HepG2 (cell line): Measurements from ENCODE around the gene CCR8. TPM values are rescaled to one million over a fixed set of nuclear protein-coding genes. Genes with fewer than 3 reads are reported as not detected.

Experiments
- ATAC-seq: fragments of 200-7000 bp; cut with Tn5 transposase; 3 replicates; pipeline ENCODE4 v1.9.1; 2020; ENCODE audit warnings: mild to moderate bottlenecking, moderate library complexity
- BruUV-seq: library from RNA; stranded (reverse); fragments of 400-500 nt; replicated peaks from 2 replicates; lab custom pipeline; 2021; lab: Mats Ljungman, UMichigan
- CTCF ChIA-PET: fragments of 300-600 bp; formaldehyde crosslinking; extraction: SDS; loops from one replicate; lab custom pipeline; 2021; ENCODE audit warnings: low total read pairs, inconsistent platforms, low intra/inter-chr PET ratio; lab: Yijun Ruan, JAX
- POLR2A ChIA-PET: fragments of 350-600 bp; sonication (Branson Sonifier 250); formaldehyde crosslinking; loops from one replicate; lab custom pipeline; 2020; ENCODE audit warnings: antibody characterized with exemption, inconsistent platforms; lab: Yijun Ruan, JAX
- DNase-seq: peaks from one replicate; pipeline ENCODE4 v3.0.0-alpha.2; 2015; ENCODE audit warnings: low spot score
- FAIRE-seq: peaks from 3 replicates; lab custom pipeline; 2011; peaks lifted over from hg19 to GRCh38; lab: Jason Lieb, UNC
- H2AFZ ChIP-seq: one replicate; pipeline ENCODE4 v1.6.1; 2011; ENCODE audit warnings: low read length, inconsistent platforms
- H3K27ac ChIP-seq: fragments of 300-600 bp; 3 replicates; pipeline ENCODE4 v1.8.0; 2011; ENCODE audit warnings: mixed run types, mild to moderate bottlenecking, mixed read lengths, low read length, inconsistent platforms; ENCODE audit not compliant: insufficient read depth; ENCODE audit errors: extremely low read length
- H3K27me3 ChIP-seq, 2 experiments: fragments of 200-600 bp in 1 of 2; 2 replicates in 1 of 2; 3 replicates in 1 of 2; pipeline versions ENCODE4 v1.6.0 to v1.8.0; 2011; ENCODE audit warnings: low read length in 2 of 2, mild to moderate bottlenecking in 2 of 2, moderate library complexity in 2 of 2, inconsistent platforms in 1 of 2; ENCODE audit not compliant: insufficient read depth in 2 of 2, control insufficient read depth in 1 of 2
- H3K36me3 ChIP-seq, 2 experiments: fragments of 200-600 bp in 1 of 2; replicated peaks in 1 of 2; 2 replicates in 1 of 2; 3 replicates in 1 of 2; pipeline versions ENCODE4 v1.5.1 to v1.8.0; 2011; ENCODE audit warnings: low read length in 2 of 2, inconsistent platforms in 1 of 2; ENCODE audit not compliant: insufficient read depth in 2 of 2, control insufficient read depth in 1 of 2
- H3K4me1 ChIP-seq: 2 replicates; pipeline ENCODE4 v1.5.1; 2012; ENCODE audit warnings: low read length, inconsistent platforms; ENCODE audit not compliant: insufficient read depth
- H3K4me2 ChIP-seq: 2 replicates; pipeline ENCODE4 v1.6.0; 2011; ENCODE audit warnings: low read depth, low read length, inconsistent platforms
- H3K4me3 ChIP-seq, 3 experiments: fragments of 200-600 bp in 1 of 3; sonication (generic), shearing (Covaris generic) in 1 of 3; replicated peaks in 1 of 3; 2 replicates each; pipeline ENCODE4 v1.5.1; 2011 to 2016; ENCODE audit warnings: low read length in 3 of 3, inconsistent platforms in 2 of 3, low read depth in 2 of 3, mild to moderate bottlenecking in 2 of 3, control low read depth in 1 of 3, mixed read lengths in 1 of 3; ENCODE audit not compliant: insufficient read depth in 1 of 3
- H3K79me2 ChIP-seq: one replicate; pipeline ENCODE4 v1.6.1; 2011; ENCODE audit warnings: low read length, inconsistent platforms; ENCODE audit not compliant: insufficient read depth
- H3K9ac ChIP-seq: 2 replicates; pipeline ENCODE4 v1.6.0; 2011; ENCODE audit warnings: mild to moderate bottlenecking, low read depth, low read length, inconsistent platforms; ENCODE audit not compliant: insufficient read depth
- H3K9me3 ChIP-seq: 2 replicates; pipeline ENCODE4 v1.5.1; 2012; ENCODE audit warnings: mild to moderate bottlenecking, low read length
- H4K20me1 ChIP-seq: 2 replicates; pipeline ENCODE4 v1.6.0; 2011; ENCODE audit warnings: inconsistent platforms, mild to moderate bottlenecking, low read length, moderate library complexity; ENCODE audit not compliant: insufficient read depth
- ADNP ChIP-seq: sonication (generic); formaldehyde crosslinking; IDR thresholded peaks from 2 replicates; pipeline ENCODE4 v1.4.0; 2020; ENCODE audit warnings: missing genetic modification reagents
- CAMTA2 ChIP-seq: sonication (generic); formaldehyde crosslinking; IDR thresholded peaks from 2 replicates; pipeline ENCODE4 v1.4.0; 2020; ENCODE audit warnings: mild to moderate bottlenecking, missing genetic modification reagents, borderline replicate concordance
- ELF3 ChIP-seq: IDR thresholded peaks from 2 replicates; pipeline ENCODE4 v1.6.1; 2016; ENCODE audit warnings: missing genetic modification reagents, missing compliant biosample characterization
- FOXA1 ChIP-seq, 2 experiments: fragments of 450-650 bp in 1 of 2; sonication (generic) in 1 of 2; formaldehyde crosslinking in 1 of 2; IDR thresholded peaks; 2 replicates each; pipeline versions ENCODE4 v1.4.0 to v1.6.1; 2016 to 2020; ENCODE audit warnings: missing genetic modification reagents in 1 of 2
- FOXP1 ChIP-seq, 2 experiments: fragments of 450-650 bp in 1 of 2; IDR thresholded peaks; 2 replicates each; pipeline ENCODE4 v1.6.1; 2017 to 2018; ENCODE audit warnings: antibody characterized with exemption in 1 of 2
- KAT2B ChIP-seq: fragments of 150-350 bp; IDR thresholded peaks from 2 replicates; pipeline ENCODE4 v1.6.1; 2014; ENCODE audit warnings: low read depth, low read length, borderline replicate concordance
- MAF1 ChIP-seq: sonication (generic); formaldehyde crosslinking; IDR thresholded peaks from 2 replicates; pipeline ENCODE4 v1.5.0; 2020; ENCODE audit warnings: missing genetic modification reagents, borderline replicate concordance
- MTA1 ChIP-seq: sonication (generic); formaldehyde crosslinking; IDR thresholded peaks from 2 replicates; pipeline ENCODE4 v1.4.0; 2020; ENCODE audit warnings: missing genetic modification reagents, mild to moderate bottlenecking, borderline replicate concordance
- MTF2 ChIP-seq: sonication (generic); formaldehyde crosslinking; IDR thresholded peaks from 2 replicates; pipeline ENCODE4 v1.5.0; 2020; ENCODE audit warnings: missing genetic modification reagents, borderline replicate concordance
- NFIC ChIP-seq: IDR thresholded peaks from 2 replicates; pipeline ENCODE4 v1.6.1; 2012; ENCODE audit warnings: mild to moderate bottlenecking, low read length, inconsistent platforms
- NR2F6 ChIP-seq, 2 experiments: IDR thresholded peaks; 2 replicates each; pipeline ENCODE4 v1.6.1; 2016; ENCODE audit warnings: antibody characterized with exemption in 1 of 2, mild to moderate bottlenecking in 1 of 2
- POLR2G ChIP-seq: fragments of 200-400 bp; formaldehyde crosslinking; IDR thresholded peaks from 2 replicates; pipeline ENCODE4 v1.6.1; 2018; ENCODE audit warnings: mild to moderate bottlenecking, low read depth, low read length, moderate library complexity
- SALL1 ChIP-seq: sonication (generic); formaldehyde crosslinking; IDR thresholded peaks from 2 replicates; pipeline ENCODE4 v1.8.0; 2022; ENCODE audit warnings: mild to moderate bottlenecking, missing genetic modification reagents
- SCMH1 ChIP-seq: sonication (generic); formaldehyde crosslinking; IDR thresholded peaks from 2 replicates; pipeline ENCODE4 v1.9.0; 2021; ENCODE audit warnings: missing genetic modification reagents, mild to moderate bottlenecking, borderline replicate concordance
- SNAPC2 ChIP-seq: sonication (generic); formaldehyde crosslinking; IDR thresholded peaks from 2 replicates; pipeline ENCODE4 v1.8.1; 2022; ENCODE audit warnings: mild to moderate bottlenecking, missing genetic modification reagents
- TEAD3 ChIP-seq: optimal IDR thresholded peaks from 2 replicates; pipeline ENCODE3; 2016; ENCODE audit warnings: borderline replicate concordance
- ZMYM3 ChIP-seq: sonication (generic); formaldehyde crosslinking; IDR thresholded peaks from 2 replicates; pipeline ENCODE4 v1.5.1; 2020; ENCODE audit warnings: mild to moderate bottlenecking, missing genetic modification reagents
- ZNF121 ChIP-seq: sonication (generic); formaldehyde crosslinking; IDR thresholded peaks from 2 replicates; pipeline ENCODE4 v1.5.0; 2020; ENCODE audit warnings: mild to moderate bottlenecking, missing genetic modification reagents
- ZNF24 ChIP-seq: fragments of 450-650 bp; IDR thresholded peaks from 2 replicates; pipeline ENCODE4 v1.6.1; 2017; ENCODE audit warnings: antibody characterized with exemption, mild to moderate bottlenecking
- ZNF441 ChIP-seq: sonication (generic); formaldehyde crosslinking; IDR thresholded peaks from 2 replicates; pipeline ENCODE4 v1.7.0; 2021; ENCODE audit warnings: missing genetic modification reagents, borderline replicate concordance
- ZNF7 ChIP-seq: IDR thresholded peaks from 2 replicates; pipeline ENCODE4 v1.6.1; 2016; ENCODE audit warnings: missing biosample characterization, missing genetic modification reagents
- ZNF709 ChIP-seq: sonication (generic); formaldehyde crosslinking; IDR thresholded peaks from 2 replicates; pipeline ENCODE4 v1.5.0; 2020; ENCODE audit warnings: mild to moderate bottlenecking, missing genetic modification reagents
- ZNF737 ChIP-seq: sonication (generic); formaldehyde crosslinking; IDR thresholded peaks from 2 replicates; pipeline ENCODE4 v1.5.0; 2020; ENCODE audit warnings: missing genetic modification reagents, mild to moderate bottlenecking, borderline replicate concordance
- ZNF792 ChIP-seq: IDR thresholded peaks from 2 replicates; pipeline ENCODE4 v1.6.1; 2016
- WGBS: methylation state at CpG from one replicate; pipeline ENCODE4 v1.1.6; 2017; ENCODE audit warnings: low lambda C conversion rate; 5-methylcytosine and 5-hydroxymethylcytosine counted together
- in situ Hi-C: cut with HindIII; loops from 2 replicates; pipeline ENCODE4 v1.10.0; 2017; ENCODE audit warnings: low pct_unique_long_range_greater_than_20kb; ENCODE audit not compliant: extremely low pct_ligation_motif_present
- intact Hi-C: fragments of 100-400 bp; cut with micrococcal nuclease; formaldehyde crosslinking; loops from one replicate; pipeline ENCODE4 v1.10.0; 2022; ENCODE audit not compliant: unreplicated experiment
- polyA plus RNA-seq, 8 experiments: library from polyadenylated mRNA; depleted of rRNA in 3 of 8; stranded (reverse) in 7 of 8; unstranded in 1 of 8; fragments of >200 nt; fragmentation: Illumina TruSeq in 4 of 8; extraction: Trizol in 4 of 8; gene quantifications; 2 replicates each; pipeline versions ENCODE4 v1.2.1 to v1.2.3, GENCODE V29; 2011 to 2016; ENCODE audit warnings: low read depth in 4 of 8, missing spikeins in 1 of 8, mixed read lengths in 1 of 8; ENCODE audit not compliant: insufficient read depth in 1 of 8
- total RNA-seq, 5 experiments: library from RNA; depleted of rRNA; stranded (reverse); fragments of >200 nt; fragmentation: Illumina TruSeq; extraction: Trizol; gene quantifications; 2 replicates each; pipeline ENCODE4 v1.2.3, GENCODE V29; 2016; ENCODE audit warnings: low read depth in 1 of 5
- TF ChIP-seq, protein P1 (sequence below): IDR thresholded peaks from 2 replicates; pipeline ENCODE4 v1.6.1; 2016; ENCODE audit warnings: missing genetic modification reagents, missing compliant biosample characterization
- TF ChIP-seq, protein P2 (sequence below): sonication (generic); formaldehyde crosslinking; IDR thresholded peaks from 2 replicates; pipeline ENCODE4 v1.4.0; 2020; ENCODE audit warnings: mild to moderate bottlenecking, missing genetic modification reagents

CCR8 gene
- total and polyA plus RNA-seq, 2 of the 13 experiments (the other 11 are each of a cell fraction or from before 2014, with no cell fraction given), result not detected

DNA sequence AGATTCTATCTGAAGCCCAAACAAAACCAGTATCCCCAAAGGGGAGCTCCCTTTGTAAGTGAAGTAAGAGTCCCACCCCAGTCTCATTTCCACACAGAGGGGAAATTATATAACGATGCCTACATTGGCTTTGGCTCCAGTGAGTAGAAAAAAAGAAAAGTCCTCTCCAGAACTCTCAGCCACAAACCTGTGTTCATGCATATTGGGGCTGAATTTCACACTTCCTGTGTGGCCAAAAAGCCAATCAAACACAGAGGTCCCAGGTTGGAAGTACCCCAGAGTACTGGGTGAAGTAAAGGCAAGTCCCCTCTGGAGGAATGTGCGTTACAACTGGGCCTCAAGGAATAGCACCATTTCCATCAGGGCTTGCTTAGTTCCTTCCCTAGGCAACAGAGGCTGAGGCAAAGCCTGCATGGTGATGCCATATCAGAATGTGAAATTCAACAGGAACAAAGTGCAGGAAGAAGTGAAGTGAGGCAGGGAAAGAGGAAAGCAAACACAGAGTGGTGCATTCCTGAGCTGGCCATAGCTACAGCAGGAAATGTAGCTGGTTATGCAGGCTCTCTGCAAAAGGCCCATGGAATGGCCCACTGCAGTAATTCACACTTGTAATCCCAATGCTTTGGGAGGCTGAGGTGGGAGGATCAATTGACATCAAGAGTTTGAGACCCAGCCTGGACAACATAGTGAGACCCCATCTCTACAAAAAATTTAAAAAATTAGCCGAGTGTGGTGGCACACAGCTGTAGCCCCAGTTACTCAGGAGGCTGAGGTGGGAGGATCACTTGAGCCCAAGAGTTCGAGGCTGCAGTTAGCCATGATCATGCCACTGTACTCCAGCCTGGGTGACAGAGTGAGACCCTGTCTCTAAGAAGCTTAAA lies 33.1 kb upstream of the CCR8 start:
- H3K4me1 ChIP-seq, result peaks cover 48% of the 10 kb centered on the region
- H3K79me2 ChIP-seq, result no peaks in the 10 kb centered on the region
- POLR2A ChIA-PET, result no interaction called here
- no peak overlapping the region for H3K27ac ChIP-seq
- FAIRE-seq (no peak), DNase-seq (peak; percentile 32), ATAC-seq (peak; percentile 70)
- intact Hi-C loops (no loop called here), in situ Hi-C loops (no loop called here)
- no peaks in the 10 kb centered on the region for H4K20me1 ChIP-seq
- WGBS, result 25% methylated on average over 4 of the region's 4 CpGs
- BruUV-seq, result no TSS peak
- no peaks in the 10 kb centered on the region for H3K36me3 ChIP-seq
- H3K9ac ChIP-seq, result no peak overlapping the region
- peaks cover 0 to 1% of the 10 kb centered on the region in 2 experiments; a peak in 2 of 5 replicates for H3K27me3 ChIP-seq
- H2AFZ ChIP-seq, result no peak overlapping the region
- H3K4me3 ChIP-seq, result no peak overlapping the region
- no peak overlapping the region for H3K4me2 ChIP-seq
- H3K9me3 ChIP-seq, result peaks cover 19% of the 10 kb centered on the region
- CTCF ChIA-PET, result no interaction called here
- TF ChIP-seq ADNP (CRISPR knock-in tag), result 0 out of 2 replicates have a peak, but pooled peaks have one; percentile 7
- TF ChIP-seq, protein P1, sequence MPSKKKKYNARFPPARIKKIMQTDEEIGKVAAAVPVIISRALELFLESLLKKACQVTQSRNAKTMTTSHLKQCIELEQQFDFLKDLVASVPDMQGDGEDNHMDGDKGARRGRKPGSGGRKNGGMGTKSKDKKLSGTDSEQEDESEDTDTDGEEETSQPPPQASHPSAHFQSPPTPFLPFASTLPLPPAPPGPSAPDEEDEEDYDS (CRISPR knock-in tag), result no peak
- peak; percentile 62 for TF ChIP-seq ELF3 (CRISPR knock-in tag)
- no peak for TF ChIP-seq MAF1 (CRISPR knock-in tag)
- TF ChIP-seq ZNF737 (CRISPR knock-in tag), result no peak
- no peak for TF ChIP-seq ZNF709 (CRISPR knock-in tag)
- TF ChIP-seq CAMTA2, result no peak
- TF ChIP-seq NR2F6 (IDR thresholded peaks at IDR 0.05), result no peak
- no peak for TF ChIP-seq NR2F6 (CRISPR knock-in tag; IDR thresholded peaks at IDR 0.05)
- TF ChIP-seq ZNF24, result peak; percentile 93
- no peak for TF ChIP-seq ZNF7 (CRISPR knock-in tag)
- peak; percentile 86 for TF ChIP-seq TEAD3 (CRISPR knock-in tag)
- no peak for TF ChIP-seq MTA1 (CRISPR knock-in tag)
- TF ChIP-seq MTF2 (CRISPR knock-in tag), result no peak
- TF ChIP-seq ZMYM3 (CRISPR knock-in tag), result no peak
- TF ChIP-seq ZNF441 (CRISPR knock-in tag), result no peak
- no peak for TF ChIP-seq FOXP1 (IDR thresholded peaks at IDR 0.05)
- no peak for TF ChIP-seq FOXP1 (CRISPR knock-in tag; IDR thresholded peaks at IDR 0.05)
- no peak for TF ChIP-seq KAT2B
- TF ChIP-seq ZNF121 (CRISPR knock-in tag), result peak; percentile 74
- no peak for TF ChIP-seq SCMH1
- 0 out of 2 replicates have a peak, but pooled peaks have one; percentile 12 for TF ChIP-seq SALL1 (CRISPR knock-in tag)
- TF ChIP-seq POLR2G, result no peak
- TF ChIP-seq ZNF792 (CRISPR knock-in tag), result no peak
- TF ChIP-seq SNAPC2, result no peak
- TF ChIP-seq NFIC, result no peak
- no peak for TF ChIP-seq FOXA1 (IDR thresholded peaks at IDR 0.05)
- 0 out of 2 replicates have a peak, but pooled peaks have one; percentile 35 for TF ChIP-seq FOXA1 (CRISPR knock-in tag; IDR thresholded peaks at IDR 0.05)
- TF ChIP-seq, protein P2, sequence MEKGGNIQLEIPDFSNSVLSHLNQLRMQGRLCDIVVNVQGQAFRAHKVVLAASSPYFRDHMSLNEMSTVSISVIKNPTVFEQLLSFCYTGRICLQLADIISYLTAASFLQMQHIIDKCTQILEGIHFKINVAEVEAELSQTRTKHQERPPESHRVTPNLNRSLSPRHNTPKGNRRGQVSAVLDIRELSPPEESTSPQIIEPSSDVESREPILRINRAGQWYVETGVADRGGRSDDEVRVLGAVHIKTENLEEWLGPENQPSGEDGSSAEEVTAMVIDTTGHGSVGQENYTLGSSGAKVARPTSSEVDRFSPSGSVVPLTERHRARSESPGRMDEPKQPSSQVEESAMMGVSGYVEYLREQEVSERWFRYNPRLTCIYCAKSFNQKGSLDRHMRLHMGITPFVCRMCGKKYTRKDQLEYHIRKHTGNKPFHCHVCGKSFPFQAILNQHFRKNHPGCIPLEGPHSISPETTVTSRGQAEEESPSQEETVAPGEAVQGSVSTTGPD (CRISPR knock-in tag), result no peak
